Neural cell (in vitro differentiated cells): ENCODE measurements around the gene LRRC18. TPM values are rescaled to one million over a fixed set of nuclear protein-coding genes. Genes with fewer than 3 reads are reported as not detected.

Source experiments
- H2AFZ ChIP-seq: fragments of 200-600, 300-800 bp; sonication (generic), shearing (Covaris generic); 2 replicates; pipeline ENCODE4 v1.6.0; 2014; ENCODE audit warnings: low read depth, mild to moderate bottlenecking, antibody characterized with exemption, low read length, moderate library complexity
- H3F3A ChIP-seq: fragments of 200-600 bp; shearing (Covaris generic); 2 replicates; pipeline ENCODE4 v1.6.1; 2016; ENCODE audit warnings: mild to moderate bottlenecking, moderate library complexity, mixed read lengths, antibody characterized with exemption, low read length; ENCODE audit not compliant: insufficient read depth, poor library complexity, severe bottlenecking
- H3K27ac ChIP-seq: fragments of 200-600, 300-800 bp; sonication (generic), shearing (Covaris generic); 2 replicates; pipeline ENCODE4 v1.5.1; 2014; ENCODE audit warnings: mild to moderate bottlenecking, low read length, moderate library complexity
- H3K27me3 ChIP-seq: fragments of 300-800, 200-600 bp; sonication (generic), shearing (Covaris generic); 2 replicates; pipeline ENCODE4 v1.6.0; 2014; ENCODE audit warnings: mild to moderate bottlenecking, low read depth, low read length, moderate library complexity; ENCODE audit not compliant: insufficient read depth
- H3K36me3 ChIP-seq: fragments of 300-800, 200-600 bp; sonication (generic), shearing (Covaris generic); 2 replicates; pipeline ENCODE4 v1.5.1; 2014; ENCODE audit warnings: mild to moderate bottlenecking, antibody characterized with exemption, low read length, moderate library complexity; ENCODE audit not compliant: insufficient read depth
- H3K4me2 ChIP-seq: fragments of 300-800, 200-600 bp; sonication (generic), shearing (Covaris generic); 2 replicates; pipeline ENCODE4 v1.6.0; 2014; ENCODE audit warnings: mild to moderate bottlenecking, low read length
- H3K4me3 ChIP-seq: fragments of 300-800, 200-600 bp; sonication (generic), shearing (Covaris generic); 2 replicates; pipeline ENCODE4 v1.5.1; 2014; ENCODE audit warnings: mild to moderate bottlenecking, low read length, moderate library complexity
- H3K79me2 ChIP-seq: fragments of 200-600 bp; shearing (Covaris generic); replicated peaks from 2 replicates; pipeline ENCODE4 v1.6.0; 2014; ENCODE audit warnings: mild to moderate bottlenecking, low read length, moderate library complexity; ENCODE audit not compliant: insufficient read depth
- H3K9ac ChIP-seq: fragments of 300-800, 200-600 bp; sonication (generic), shearing (Covaris generic); 2 replicates; pipeline ENCODE4 v1.6.1; 2016; ENCODE audit warnings: mild to moderate bottlenecking, low read length, mixed read lengths
- H3K9me2 ChIP-seq: fragments of 200-600 bp; shearing (Covaris generic); 2 replicates; pipeline ENCODE4 v1.6.1; 2016; ENCODE audit warnings: mild to moderate bottlenecking, low read length, mixed read lengths; ENCODE audit not compliant: insufficient read depth
- H3K9me3 ChIP-seq: fragments of 200-600, 300-800 bp; sonication (generic), shearing (Covaris generic); 2 replicates; pipeline ENCODE4 v1.6.1; 2016; ENCODE audit warnings: mild to moderate bottlenecking, mixed run types, low read length, moderate library complexity, mixed read lengths
- H4K20me1 ChIP-seq: fragments of 200-600 bp; shearing (Covaris generic); 2 replicates; pipeline ENCODE4 v1.6.1; 2016; ENCODE audit warnings: mild to moderate bottlenecking, mixed run types; ENCODE audit not compliant: insufficient read depth
- CTCF ChIP-seq: fragments of 450-650 bp; IDR thresholded peaks from 2 replicates; pipeline ENCODE4 v1.5.1; 2014; ENCODE audit warnings: antibody characterized with exemption, mild to moderate bottlenecking, moderate library complexity; ENCODE audit not compliant: poor library complexity, severe bottlenecking
- EP300 ChIP-seq: fragments of 450-650 bp; conservative IDR thresholded peaks from 2 replicates; pipeline ENCODE4 v1.6.1; 2014; ENCODE audit warnings: antibody characterized with exemption, mild to moderate bottlenecking, moderate library complexity; ENCODE audit not compliant: poor library complexity, severe bottlenecking
- EZH2 ChIP-seq: fragments of 200-600, 300-800 bp; shearing (Covaris generic), sonication (generic); IDR thresholded peaks from 2 replicates; pipeline ENCODE4 v1.6.1; 2014; ENCODE audit warnings: antibody characterized with exemption, low read length, borderline replicate concordance, mild to moderate bottlenecking; ENCODE audit not compliant: insufficient read depth, poor library complexity, severe bottlenecking
- MXI1 ChIP-seq: fragments of 450-650 bp; conservative IDR thresholded peaks from 2 replicates; pipeline ENCODE4 v1.6.1; 2014; ENCODE audit warnings: antibody characterized with exemption, mild to moderate bottlenecking; ENCODE audit not compliant: poor library complexity, severe bottlenecking
- POLR2AphosphoS5 ChIP-seq: IDR thresholded peaks from 2 replicates; pipeline ENCODE4 v1.6.1; 2012
- RAD21 ChIP-seq: fragments of 450-650 bp; conservative IDR thresholded peaks from 2 replicates; pipeline ENCODE4 v1.6.1; 2014; ENCODE audit warnings: antibody characterized with exemption, mild to moderate bottlenecking, moderate library complexity
- SMC3 ChIP-seq: fragments of 450-650 bp; conservative IDR thresholded peaks from 2 replicates; pipeline ENCODE4 v1.6.1; 2014; ENCODE audit warnings: antibody characterized with exemption, mild to moderate bottlenecking, moderate library complexity; ENCODE audit not compliant: poor library complexity
- TAF1 ChIP-seq: IDR thresholded peaks from 2 replicates; pipeline ENCODE4 v1.6.1; 2012; ENCODE audit warnings: low read depth
- polyA plus RNA-seq: library from polyadenylated mRNA; depleted of rRNA; stranded (reverse); fragments of >200 nt; gene quantifications from 2 replicates; pipeline ENCODE4 v1.2.3, GENCODE V29; 2014
- TF ChIP-seq, protein P1 (sequence below): IDR thresholded peaks from 2 replicates; pipeline ENCODE4 v1.6.1; 2012; ENCODE audit warnings: borderline replicate concordance

The LRRC18 gene
- polyA plus RNA-seq, 1 donor from 2014 or later = not detected

GRCh38 chr10:48902096-48902495 is 37.5 kb downstream of the LRRC18 start:
- Histone ChIP-seq H3K9me2 (no peaks in the 10 kb centered on the region), H3K4me3 (no peak overlapping the region), H3K9me3 (no peaks in the 10 kb centered on the region), H3K36me3 (no peaks in the 10 kb centered on the region), H3K4me2 (no peak overlapping the region), H3K27ac (no peak overlapping the region), H3F3A (no peaks in the 10 kb centered on the region), H2AFZ (no peak overlapping the region), H3K79me2 (no peaks in the 10 kb centered on the region), H3K27me3 (no peaks in the 10 kb centered on the region), H4K20me1 (no peaks in the 10 kb centered on the region), H3K9ac (no peak overlapping the region)
- no peak for TF ChIP-seq TAF1
- no peak for TF ChIP-seq CTCF
- no peak for TF ChIP-seq EP300
- no peak for TF ChIP-seq MXI1
- no peak for TF ChIP-seq SMC3
- no peak for TF ChIP-seq POLR2AphosphoS5
- no peak for TF ChIP-seq RAD21
- TF ChIP-seq, protein P1, sequence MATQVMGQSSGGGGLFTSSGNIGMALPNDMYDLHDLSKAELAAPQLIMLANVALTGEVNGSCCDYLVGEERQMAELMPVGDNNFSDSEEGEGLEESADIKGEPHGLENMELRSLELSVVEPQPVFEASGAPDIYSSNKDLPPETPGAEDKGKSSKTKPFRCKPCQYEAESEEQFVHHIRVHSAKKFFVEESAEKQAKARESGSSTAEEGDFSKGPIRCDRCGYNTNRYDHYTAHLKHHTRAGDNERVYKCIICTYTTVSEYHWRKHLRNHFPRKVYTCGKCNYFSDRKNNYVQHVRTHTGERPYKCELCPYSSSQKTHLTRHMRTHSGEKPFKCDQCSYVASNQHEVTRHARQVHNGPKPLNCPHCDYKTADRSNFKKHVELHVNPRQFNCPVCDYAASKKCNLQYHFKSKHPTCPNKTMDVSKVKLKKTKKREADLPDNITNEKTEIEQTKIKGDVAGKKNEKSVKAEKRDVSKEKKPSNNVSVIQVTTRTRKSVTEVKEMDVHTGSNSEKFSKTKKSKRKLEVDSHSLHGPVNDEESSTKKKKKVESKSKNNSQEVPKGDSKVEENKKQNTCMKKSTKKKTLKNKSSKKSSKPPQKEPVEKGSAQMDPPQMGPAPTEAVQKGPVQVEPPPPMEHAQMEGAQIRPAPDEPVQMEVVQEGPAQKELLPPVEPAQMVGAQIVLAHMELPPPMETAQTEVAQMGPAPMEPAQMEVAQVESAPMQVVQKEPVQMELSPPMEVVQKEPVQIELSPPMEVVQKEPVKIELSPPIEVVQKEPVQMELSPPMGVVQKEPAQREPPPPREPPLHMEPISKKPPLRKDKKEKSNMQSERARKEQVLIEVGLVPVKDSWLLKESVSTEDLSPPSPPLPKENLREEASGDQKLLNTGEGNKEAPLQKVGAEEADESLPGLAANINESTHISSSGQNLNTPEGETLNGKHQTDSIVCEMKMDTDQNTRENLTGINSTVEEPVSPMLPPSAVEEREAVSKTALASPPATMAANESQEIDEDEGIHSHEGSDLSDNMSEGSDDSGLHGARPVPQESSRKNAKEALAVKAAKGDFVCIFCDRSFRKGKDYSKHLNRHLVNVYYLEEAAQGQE = no peak
- TF ChIP-seq EZH2 = no peak

- H3K27me3 ChIP-seq = no peaks in the 10 kb centered on the region
- no peak overlapping the region for H3K4me2 ChIP-seq
- no peak for TF ChIP-seq EP300
- no peak for TF ChIP-seq CTCF
- no peak for TF ChIP-seq SMC3
- TF ChIP-seq, protein P1 = no peak
- TF ChIP-seq MXI1 = no peak
- no peak for TF ChIP-seq TAF1
- no peak for TF ChIP-seq POLR2AphosphoS5
- TF ChIP-seq RAD21 = no peak
- H3K27ac ChIP-seq = no peak overlapping the region
- no peaks in the 10 kb centered on the region for H3K79me2 ChIP-seq
- no peak overlapping the region for H2AFZ ChIP-seq
- H3F3A ChIP-seq = no peaks in the 10 kb centered on the region
- no peak overlapping the region for H3K9ac ChIP-seq
- no peaks in the 10 kb centered on the region for H3K9me2 ChIP-seq
- no peak overlapping the region for H3K4me3 ChIP-seq
- H3K9me3 ChIP-seq = no peaks in the 10 kb centered on the region
- no peaks in the 10 kb centered on the region for H4K20me1 ChIP-seq
- no peaks in the 10 kb centered on the region for H3K36me3 ChIP-seq
Observed at GRCh38 chr10:48901319-48901718, 38.3 kb downstream of the LRRC18 start.
